ENCODE results near the gene WDFY4.

Gene WDFY4

GRCh38 chr10:48983648-48984351 lies 299.1 kb downstream of the WDFY4 start:
- no peak for TF ChIP-seq ZNF565 (CRISPR knock-in tag; conservative IDR thresholded peaks at IDR 0.05; ENCODE audit: low read depth)
- TF ChIP-seq POU6F1 (CRISPR knock-in tag; IDR thresholded peaks at IDR 0.05; ENCODE audit: borderline replicate concordance, low read depth), result no peak
- TF ChIP-seq SNAI2 (CRISPR knock-in tag; IDR thresholded peaks at IDR 0.05), result no peak
- TF ChIP-seq ESRRG (CRISPR knock-in tag; IDR thresholded peaks at IDR 0.05), result no peak
- no peak for ATAC-seq

GRCh38 chr10:48985621-48986158 lies 301.0 kb downstream of the WDFY4 start:
- no peak for TF ChIP-seq CSRNP3 (CRISPR knock-in tag; IDR thresholded peaks at IDR 0.05)
- TF ChIP-seq TCF4 (CRISPR knock-in tag; IDR thresholded peaks at IDR 0.05; ENCODE audit: borderline replicate concordance), result no peak
- TF ChIP-seq PPARA (CRISPR knock-in tag; IDR thresholded peaks at IDR 0.05; ENCODE audit: borderline replicate concordance), result no peak
- no peak for TF ChIP-seq ZFP30 (CRISPR knock-in tag; IDR thresholded peaks at IDR 0.05)
- TF ChIP-seq TOX (CRISPR knock-in tag; IDR thresholded peaks at IDR 0.05; ENCODE audit: borderline replicate concordance), result no peak
- TF ChIP-seq RARB (CRISPR knock-in tag; IDR thresholded peaks at IDR 0.05), result no peak
- TF ChIP-seq ESRRG (CRISPR knock-in tag; IDR thresholded peaks at IDR 0.05), result no peak
- TF ChIP-seq ZFP3 (CRISPR knock-in tag; IDR thresholded peaks at IDR 0.05), result no peak
- TF ChIP-seq PATZ1 (CRISPR knock-in tag; IDR thresholded peaks at IDR 0.05; ENCODE audit: borderline replicate concordance), result no peak
- no peak for TF ChIP-seq ZNF8 (CRISPR knock-in tag; IDR thresholded peaks at IDR 0.05)
- TF ChIP-seq CREB5 (CRISPR knock-in tag; IDR thresholded peaks at IDR 0.05; ENCODE audit: low read depth), result no peak
- no peak for TF ChIP-seq CSDC2 (CRISPR knock-in tag; IDR thresholded peaks at IDR 0.05)
- TF ChIP-seq ISL1 (CRISPR knock-in tag; IDR thresholded peaks at IDR 0.05), result no peak
- TF ChIP-seq TSHZ2 (CRISPR knock-in tag; IDR thresholded peaks at IDR 0.05), result no peak
- ATAC-seq, result no peak

GRCh38 chr10:48990226-48990625 lies 305.6 kb downstream of the WDFY4 start:
- no peak for TF ChIP-seq ZFP30 (CRISPR knock-in tag; IDR thresholded peaks at IDR 0.05)
- TF ChIP-seq BACH2 (CRISPR knock-in tag; IDR thresholded peaks at IDR 0.05; ENCODE audit: borderline replicate concordance), result no peak
- TF ChIP-seq CREB5 (CRISPR knock-in tag; IDR thresholded peaks at IDR 0.05; ENCODE audit: low read depth), result no peak
- no peak for TF ChIP-seq PATZ1 (CRISPR knock-in tag; IDR thresholded peaks at IDR 0.05; ENCODE audit: borderline replicate concordance)
- TF ChIP-seq ARNTL (CRISPR knock-in tag; IDR thresholded peaks at IDR 0.05; ENCODE audit: borderline replicate concordance, low read depth), result no peak
- no peak for TF ChIP-seq OSR1 (CRISPR knock-in tag; IDR thresholded peaks at IDR 0.05)
- TF ChIP-seq ZNF8 (CRISPR knock-in tag; IDR thresholded peaks at IDR 0.05), result no peak
- TF ChIP-seq CSDC2 (CRISPR knock-in tag; IDR thresholded peaks at IDR 0.05), result no peak
- no peak for TF ChIP-seq GLIS3 (CRISPR knock-in tag; IDR thresholded peaks at IDR 0.05)
- TF ChIP-seq ZNF565 (CRISPR knock-in tag; conservative IDR thresholded peaks at IDR 0.05; ENCODE audit: low read depth), result no peak
- TF ChIP-seq ZC3H10 (CRISPR knock-in tag; IDR thresholded peaks at IDR 0.05), result no peak
- no peak for TF ChIP-seq SNAI2 (CRISPR knock-in tag; IDR thresholded peaks at IDR 0.05)
- no peak for TF ChIP-seq ESRRG (CRISPR knock-in tag; IDR thresholded peaks at IDR 0.05)
- no peak for TF ChIP-seq CSRNP3 (CRISPR knock-in tag; IDR thresholded peaks at IDR 0.05)
- no peak for ATAC-seq
